ENCODE data around the gene CRAMP1.

CRAMP1 gene

DNA sequence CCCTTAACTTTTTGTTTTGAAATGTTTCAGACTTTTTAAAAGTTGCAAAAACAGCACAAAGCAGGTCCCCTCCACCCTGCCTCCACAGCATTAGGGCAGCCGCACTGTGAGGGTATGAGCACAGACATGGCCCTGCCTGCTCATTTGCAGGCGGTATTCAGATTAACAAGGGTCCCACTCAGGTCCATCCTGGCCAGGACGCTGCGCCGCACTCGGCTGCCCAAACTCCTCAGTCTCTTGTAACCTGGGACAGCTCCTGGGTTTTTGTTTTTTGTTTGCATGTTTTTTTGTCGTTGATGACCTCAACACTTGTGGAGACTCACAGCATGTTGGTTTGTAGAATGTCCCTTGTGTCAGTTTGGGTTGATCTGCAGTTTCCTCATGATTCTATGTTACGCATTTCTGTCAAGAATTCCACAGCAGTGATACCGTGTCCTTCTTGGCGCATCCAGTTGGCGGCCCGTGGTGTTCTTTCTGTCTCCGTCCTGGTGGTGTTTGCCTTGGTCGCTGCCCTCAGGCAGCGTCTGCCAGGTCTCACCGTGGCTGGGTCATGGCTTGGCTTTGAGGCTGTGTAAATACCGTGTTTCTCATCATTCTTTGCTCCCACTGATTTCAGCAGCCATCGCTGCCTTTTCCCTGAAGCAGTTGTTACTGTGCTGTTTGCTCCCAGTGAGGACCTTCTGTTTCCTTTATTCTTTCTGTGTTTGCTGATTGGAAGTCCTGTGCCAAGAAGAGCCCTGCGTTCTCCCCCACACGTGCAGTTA, 18.5 kb downstream of the CRAMP1 start:
- intact Hi-C loops (cut with DNase I) = no loop called here
- no peak for DNase-seq

DNA sequence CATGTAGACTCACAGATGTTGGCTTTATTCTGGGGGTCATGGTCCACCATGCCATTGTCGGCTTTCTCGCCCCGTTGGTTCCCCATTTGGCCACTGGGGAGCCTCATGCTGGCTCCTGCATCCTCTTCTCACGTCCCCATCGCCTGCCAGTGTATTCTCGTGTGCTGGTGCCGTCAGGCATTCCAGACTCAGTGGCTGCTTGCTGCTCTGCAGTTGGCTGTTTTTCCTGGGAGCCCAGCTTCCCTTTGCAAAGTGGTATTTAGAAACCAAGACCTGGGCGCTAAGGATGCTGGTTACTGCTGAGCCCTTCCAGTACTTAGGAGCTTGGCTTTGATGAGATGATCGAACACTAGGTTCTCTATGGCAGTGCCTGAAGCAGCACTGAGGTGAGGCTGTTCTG, 19.1 kb downstream of the CRAMP1 start:
- intact Hi-C loops (cut with DNase I) = no loop called here
- no peak for DNase-seq

DNA sequence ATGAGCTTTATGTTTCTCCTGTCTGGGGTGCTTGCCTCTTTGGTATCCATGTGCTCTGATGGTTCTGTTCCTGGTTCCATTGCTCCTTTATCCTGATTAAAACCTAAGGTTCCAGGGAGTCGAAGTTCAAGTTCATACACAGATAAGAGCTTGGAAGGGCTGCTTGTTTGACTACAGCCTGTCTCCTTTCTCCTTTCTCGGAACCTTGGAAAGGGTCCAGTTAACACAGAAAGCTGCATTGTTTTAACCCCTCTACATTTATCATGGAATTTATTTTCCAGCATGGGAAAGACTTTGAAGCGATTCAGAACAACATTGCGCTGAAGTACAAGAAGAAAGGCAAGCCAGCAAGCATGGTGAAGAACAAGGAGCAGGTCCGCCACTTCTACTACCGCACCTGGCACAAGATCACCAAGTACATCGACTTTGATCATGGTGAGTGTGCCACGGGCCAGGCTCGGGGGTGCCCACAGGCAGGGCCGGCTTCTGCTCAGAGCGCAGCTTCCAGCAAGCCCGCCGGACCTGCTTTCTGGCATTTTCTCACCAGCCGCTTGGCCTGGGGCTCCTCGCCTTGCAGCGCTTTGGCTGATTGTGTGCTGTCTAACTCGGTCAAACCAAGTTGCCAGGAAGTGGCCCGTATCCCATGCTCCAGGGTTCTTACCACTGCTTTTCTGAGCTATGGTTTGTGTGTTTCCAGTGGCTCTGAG, 19.9 kb downstream of the CRAMP1 start:
- DNase-seq = no peak
- intact Hi-C loops (cut with DNase I) = no loop called here

DNA sequence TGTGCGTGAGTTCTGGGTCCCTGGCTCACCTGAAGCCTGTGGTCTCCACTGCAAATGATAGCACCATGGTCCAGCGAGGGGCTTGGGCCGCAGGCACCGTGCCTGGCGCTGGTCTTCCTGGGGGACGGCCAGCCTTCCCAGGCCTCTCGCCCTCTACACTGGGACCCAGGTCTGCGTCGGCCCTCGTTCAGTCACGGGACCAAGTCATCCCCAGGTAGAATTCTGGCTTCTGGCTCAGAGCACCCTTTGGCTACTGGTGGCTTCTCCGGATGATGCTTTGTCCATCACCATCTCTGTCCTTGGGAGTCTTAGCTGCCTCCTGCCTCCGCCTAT, 20.4 kb downstream of the CRAMP1 start:
- no peak for DNase-seq
- intact Hi-C loops (cut with DNase I) = no loop called here

DNA sequence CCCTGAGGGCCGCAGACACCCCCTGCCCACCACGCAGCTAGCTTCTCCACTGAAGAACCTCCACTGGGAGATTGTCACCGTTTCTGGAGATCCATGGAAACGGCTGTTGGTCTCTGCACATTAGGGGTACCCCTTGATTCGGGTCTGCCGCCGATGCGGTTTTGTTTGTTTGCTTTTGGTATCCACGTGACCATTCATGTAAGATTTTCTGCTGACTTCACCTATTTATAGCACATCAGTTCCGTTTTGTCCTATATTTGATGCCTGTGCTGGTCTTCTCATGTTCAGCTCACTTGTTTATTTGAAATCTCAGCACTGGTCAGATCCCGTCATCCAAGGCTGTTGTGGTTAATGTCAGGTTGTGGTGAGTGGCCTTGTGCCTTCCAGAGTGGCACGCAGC, 21.1 kb downstream of the CRAMP1 start:
- intact Hi-C loops (cut with DNase I) = no loop called here
- DNase-seq = no peak

DNA sequence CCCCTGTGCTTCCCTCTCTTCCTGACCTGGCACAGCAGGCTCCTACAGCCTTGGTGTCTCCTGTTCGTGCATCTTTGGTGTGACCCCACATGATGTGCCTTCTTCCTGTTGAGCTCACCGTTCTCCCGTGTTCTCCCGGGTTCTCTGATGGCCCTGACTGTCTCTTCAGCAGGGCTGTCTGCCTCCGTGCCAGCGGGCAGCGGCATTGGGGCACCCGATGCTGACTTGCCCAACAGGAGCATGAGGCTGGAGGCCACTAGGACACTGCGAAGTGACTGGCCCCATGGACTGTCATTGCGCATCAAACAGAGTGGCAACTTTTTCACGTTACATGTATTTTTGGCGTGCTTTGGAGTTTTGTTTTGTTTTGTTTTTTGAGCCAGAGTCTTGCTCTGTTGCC, 22.4 kb downstream of the CRAMP1 start:
- no peak for DNase-seq
- intact Hi-C loops (cut with DNase I) = no loop called here

DNA sequence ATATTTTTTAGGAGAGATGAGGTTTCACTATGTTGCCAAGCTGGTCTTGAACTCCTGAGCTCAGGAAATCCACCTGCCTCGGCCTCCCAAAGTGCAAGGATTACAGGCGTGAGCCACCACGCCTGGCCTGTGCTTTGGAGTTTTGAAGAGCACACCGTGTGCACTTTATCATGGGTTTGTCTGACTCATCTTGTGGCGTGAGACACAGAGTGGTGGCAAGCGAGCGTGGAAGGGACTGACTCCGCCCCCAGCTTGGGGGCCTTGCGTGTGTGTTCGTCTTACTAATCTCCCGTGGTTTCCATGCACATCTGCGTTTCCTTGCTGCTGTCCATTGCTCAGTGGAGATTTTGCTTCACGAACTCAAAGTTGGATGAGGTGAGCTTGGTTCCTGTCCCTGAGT, 22.9 kb downstream of the CRAMP1 start:
- no peak for DNase-seq
- intact Hi-C loops (cut with DNase I) = no loop called here

DNA sequence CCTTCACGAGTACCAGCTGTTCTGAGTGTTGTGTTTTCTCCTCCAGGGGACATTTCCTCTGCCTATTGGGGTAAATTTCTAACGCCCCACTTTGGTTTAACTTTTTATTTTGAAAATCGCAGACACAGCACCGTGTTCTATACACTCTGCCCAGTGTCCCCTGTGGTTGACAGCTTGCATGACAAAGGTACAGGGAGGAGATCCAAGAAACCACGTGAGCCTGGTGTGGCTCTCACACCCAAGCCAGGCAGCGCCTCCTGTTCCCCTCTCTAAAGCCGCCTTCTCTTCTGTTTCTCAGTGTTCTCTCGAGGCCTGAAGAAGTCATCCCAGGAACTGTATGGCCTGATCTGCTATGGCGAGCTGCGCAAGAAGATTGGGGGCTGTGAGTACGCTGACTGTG, 25.4 kb downstream of the CRAMP1 start:
- intact Hi-C loops (cut with DNase I) = no loop called here
- no peak for DNase-seq

DNA sequence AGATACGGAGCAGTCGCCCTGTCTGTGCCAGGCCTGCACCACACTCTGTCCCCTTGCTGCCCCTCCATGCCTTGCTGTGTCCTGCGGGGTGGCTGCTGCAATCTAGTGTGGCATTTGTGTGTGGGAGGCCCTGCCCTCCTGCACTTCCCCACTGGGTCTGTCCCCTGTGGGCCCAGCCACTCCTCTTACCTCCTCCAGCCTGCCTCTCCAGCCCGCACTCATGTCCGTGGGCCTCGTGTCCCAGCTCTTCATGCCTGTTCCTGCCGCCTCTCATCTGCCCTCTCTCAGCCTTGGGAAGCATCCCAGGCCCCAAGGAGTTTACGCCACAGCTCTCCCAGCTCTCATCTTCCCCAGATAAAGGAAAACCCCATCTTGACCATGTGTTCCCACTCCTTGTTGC, 26.6 kb downstream of the CRAMP1 start:
- DNase-seq = peak in 1 of 10 donors; percentile 59
- intact Hi-C loops (cut with DNase I) = no loop called here

DNA sequence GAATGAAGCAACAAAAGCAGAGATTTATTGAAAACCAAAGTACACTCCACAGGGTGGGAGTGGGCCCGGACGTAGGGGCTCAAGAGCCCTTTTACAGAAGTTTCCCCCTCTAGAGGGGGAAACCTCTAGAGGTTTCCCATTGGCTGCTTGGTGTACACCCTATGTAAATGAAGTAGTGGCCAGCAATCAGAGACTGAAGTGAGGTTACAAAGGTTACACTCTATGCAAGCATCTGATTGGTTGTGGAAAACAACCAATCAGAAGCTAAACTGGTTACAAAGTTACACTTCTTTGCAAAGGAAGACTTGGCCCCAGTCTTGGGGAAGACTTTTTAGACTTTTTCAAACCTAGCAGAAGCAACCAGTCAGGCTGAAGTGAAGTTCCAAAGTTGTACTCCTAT, 27.1 kb downstream of the CRAMP1 start:
- no peak for DNase-seq
- intact Hi-C loops (cut with DNase I) = no loop called here

DNA sequence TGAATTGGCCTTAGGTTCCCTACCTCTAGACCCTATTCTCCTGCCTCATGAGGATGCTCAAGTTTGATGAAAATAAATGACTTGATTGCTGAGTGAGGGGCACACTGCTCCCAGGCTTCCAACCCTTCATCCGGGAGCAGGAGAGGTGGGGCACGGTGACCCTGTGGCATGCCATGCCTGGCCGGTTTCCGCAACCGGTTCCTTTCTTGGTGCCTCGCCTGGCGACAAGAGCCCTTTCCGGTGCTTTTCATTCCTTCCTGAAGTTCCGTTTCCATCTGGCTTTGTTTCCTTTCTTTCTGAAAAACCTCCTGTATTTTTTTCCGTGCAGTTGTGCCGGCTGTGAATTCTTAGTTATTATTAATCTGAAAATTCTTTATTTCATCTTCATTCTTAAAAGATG, 27.7 kb downstream of the CRAMP1 start:
- DNase-seq = peak in 1 of 10 donors; percentile 66
- intact Hi-C loops (cut with DNase I) = no loop called here

DNA sequence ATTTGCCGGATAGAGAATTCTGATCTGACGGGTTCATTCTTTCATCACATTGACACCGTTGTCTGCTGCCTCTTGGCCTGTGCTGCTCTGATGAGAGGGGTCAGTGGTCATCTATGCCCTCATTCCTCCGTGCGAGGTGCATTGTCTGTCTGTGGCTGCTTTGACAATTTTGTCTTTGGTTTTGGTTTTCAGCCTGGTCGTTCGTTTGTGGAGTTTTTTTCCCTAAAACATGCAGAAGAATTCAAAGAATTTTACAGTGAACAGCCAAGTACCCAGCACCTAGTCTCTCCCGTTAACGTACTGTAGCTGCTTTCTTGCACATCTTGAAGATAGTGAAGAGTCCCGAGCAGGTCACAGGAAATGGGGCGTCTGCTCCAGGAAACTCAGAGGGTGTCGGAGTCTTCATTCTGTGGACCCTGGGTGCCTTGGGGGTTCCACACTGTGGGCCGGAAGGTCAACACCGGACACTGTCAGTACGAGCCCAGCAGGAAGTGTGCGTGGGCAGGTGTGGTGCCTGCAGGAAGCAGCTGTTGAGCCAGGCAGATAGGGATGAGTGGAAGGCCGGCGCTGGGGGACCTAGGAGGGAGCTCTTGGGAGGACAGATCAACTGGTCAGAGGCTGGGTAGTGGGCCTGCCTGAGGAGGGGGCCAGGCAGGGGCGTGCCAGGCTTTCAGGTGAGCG, 28.2 kb downstream of the CRAMP1 start:
- peak in 1 of 10 donors; percentile 74 for DNase-seq
- intact Hi-C loops (cut with DNase I) = no loop called here

DNA sequence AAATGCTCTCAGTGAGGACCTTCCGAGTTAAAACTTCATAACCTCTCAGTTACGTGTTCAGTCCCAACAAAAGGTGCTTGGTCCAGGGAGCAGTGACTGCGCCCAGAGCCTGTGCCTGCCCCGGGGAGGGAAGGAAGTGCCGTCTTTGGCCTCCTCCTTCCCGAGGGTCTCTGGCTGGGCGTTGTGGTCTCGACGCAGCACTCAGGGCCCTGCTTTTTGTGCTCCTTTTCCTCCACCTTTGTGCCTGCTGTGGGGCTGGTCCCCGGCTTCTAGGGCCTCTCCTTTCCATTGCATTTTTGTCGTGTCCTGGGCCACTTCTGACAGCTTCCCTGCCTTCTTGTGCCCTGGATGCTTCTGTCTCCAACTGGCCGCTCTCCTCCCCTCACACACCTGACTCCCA, 29.1 kb downstream of the CRAMP1 start:
- intact Hi-C loops (cut with DNase I) = no loop called here
- peak in 1 of 10 donors; percentile 68 for DNase-seq

DNA sequence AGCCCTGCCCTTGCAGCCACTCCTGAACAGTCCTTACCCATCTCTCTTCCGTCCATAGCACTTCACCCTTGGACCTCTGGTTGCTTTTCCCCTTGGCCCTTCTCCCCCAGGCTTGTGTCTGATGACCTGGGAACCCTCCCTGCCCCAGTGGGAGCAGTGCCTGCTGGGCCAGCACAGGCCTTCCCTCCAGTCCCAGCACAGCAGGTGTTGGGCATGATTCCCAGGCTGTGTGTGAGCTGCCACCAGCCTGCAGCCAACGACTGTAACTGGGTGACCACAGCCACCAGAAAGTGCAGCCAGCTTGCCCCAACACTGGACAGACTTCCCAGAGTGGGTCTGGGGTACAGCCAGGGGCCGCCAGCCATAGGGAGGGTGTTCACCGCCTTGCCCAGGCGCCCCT, 30.0 kb downstream of the CRAMP1 start:
- peak; percentile 49 to 96 (median 74) for DNase-seq
- intact Hi-C loops (cut with DNase I) = no loop called here

DNA sequence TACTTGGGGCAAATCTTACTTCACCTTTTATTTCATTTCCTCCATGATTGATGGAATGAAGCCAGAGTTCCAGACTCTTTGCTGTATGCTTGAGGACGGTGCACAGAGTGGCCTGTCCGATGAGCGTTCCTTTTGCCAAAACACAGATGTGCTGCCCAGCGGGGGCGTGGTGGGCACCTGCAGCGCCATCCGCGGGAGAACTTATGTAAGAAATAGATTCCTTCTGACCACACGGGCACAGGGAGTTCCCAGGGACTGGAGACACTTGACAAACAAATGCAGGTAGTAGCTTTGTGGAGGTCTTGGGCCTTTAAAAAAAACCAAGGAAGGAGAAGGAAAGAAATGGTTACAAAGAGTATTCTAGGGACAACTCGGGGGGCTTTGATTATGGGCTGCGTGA, 30.6 kb downstream of the CRAMP1 start:
- intact Hi-C loops (cut with DNase I) = no loop called here
- DNase-seq = peak in 1 of 10 donors; percentile 32

DNA sequence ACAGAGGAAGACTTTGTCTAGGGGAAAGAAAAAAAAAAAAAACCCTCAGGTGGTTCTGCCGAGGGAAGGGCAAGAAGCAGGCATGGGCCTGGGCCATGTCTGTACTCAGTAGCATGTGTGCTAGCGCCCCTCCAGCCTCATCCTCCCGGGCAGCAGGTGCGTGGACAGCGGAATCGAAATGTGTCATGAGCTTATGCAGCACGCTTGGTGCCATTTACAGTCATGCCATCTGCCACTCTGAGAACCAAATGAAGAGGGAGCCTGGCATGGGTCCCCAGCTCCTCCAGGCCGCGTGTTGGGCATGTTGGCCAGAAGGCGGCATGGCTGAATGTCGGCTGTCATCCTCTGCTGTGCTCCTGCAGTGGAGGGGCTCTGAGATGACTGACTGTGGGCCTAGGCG, 31.4 kb downstream of the CRAMP1 start:
- DNase-seq = peak in 8 of 10 donors; percentile 21 to 95 (median 58)
- intact Hi-C loops (cut with DNase I) = no loop called here

DNA sequence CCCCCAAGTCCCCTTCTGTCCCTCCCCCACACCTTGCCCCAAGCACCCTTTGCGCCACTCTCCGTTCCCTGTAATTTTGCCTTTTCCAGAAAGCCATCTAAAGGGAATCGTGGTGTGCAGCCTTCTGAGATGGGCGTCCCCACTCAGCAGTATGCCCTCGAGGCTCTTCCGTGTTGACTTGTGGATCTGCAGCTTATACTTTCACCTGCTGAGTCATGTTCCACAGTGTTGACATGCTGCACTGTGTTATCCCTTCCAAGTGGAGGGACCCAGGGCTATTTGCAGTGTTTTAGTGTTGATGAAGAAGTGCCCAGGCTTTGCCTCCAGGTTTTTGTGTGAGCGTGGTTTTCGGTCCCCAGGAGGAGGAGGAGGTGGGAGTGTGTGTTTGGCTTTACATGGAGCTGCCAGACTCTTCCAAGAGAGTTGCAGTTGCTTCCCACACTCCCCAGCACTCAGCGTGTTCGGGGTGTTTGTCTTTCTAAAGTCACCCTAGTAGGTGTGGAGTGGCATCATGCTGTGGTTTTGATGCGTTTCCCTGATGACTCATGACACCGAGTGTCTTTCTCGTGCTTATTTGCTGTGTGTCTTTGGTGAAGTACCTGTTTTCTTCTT, 33.9 kb downstream of the CRAMP1 start:
- intact Hi-C loops (cut with DNase I) = no loop called here
- DNase-seq = peak in 5 of 10 donors; percentile 25 to 89 (median 34)

DNA sequence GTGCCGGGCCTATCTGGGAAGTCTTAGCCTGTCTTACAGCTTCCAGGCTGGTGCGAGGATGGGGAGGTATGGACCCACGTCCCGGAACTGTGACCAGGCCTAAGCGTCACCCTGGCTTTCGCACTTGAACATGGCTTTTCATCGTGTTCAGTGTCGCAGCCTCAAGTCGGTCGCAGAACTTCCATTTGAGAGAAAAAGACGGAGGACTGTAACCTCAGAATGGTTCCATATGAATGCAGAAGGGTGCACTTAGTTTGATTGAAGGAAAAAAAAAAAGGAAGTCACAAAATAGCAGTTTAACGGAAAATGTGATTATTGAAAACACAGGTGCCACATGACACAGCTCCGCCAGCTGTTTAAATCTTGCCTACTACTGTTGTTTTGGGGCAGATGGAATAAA, 35.7 kb downstream of the CRAMP1 start:
- peak in 1 of 10 donors; percentile 52 for DNase-seq
- intact Hi-C loops (cut with DNase I) = no loop called here

DNA sequence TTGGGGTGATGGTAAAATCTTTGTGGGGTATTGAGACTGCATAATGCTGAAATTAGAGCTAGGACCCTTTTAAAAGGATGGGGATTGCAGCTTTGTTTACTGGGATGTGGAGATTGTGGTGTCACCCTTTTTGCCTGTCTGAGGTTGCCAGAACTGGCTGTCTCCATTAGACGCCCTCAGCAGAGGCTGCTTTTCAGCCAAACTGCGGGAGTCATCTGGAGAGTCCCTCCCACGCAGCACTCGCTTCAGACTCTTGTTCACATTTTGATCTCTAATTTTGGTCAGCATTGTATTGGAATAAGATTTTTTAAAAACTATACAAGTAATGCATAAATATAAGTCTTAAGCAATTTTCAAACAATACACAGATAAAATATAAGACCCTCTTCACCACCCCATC, 38.0 kb downstream of the CRAMP1 start:
- intact Hi-C loops (cut with DNase I) = no loop called here
- peak in 7 of 10 donors; percentile 42 to 90 (median 66) for DNase-seq

DNA sequence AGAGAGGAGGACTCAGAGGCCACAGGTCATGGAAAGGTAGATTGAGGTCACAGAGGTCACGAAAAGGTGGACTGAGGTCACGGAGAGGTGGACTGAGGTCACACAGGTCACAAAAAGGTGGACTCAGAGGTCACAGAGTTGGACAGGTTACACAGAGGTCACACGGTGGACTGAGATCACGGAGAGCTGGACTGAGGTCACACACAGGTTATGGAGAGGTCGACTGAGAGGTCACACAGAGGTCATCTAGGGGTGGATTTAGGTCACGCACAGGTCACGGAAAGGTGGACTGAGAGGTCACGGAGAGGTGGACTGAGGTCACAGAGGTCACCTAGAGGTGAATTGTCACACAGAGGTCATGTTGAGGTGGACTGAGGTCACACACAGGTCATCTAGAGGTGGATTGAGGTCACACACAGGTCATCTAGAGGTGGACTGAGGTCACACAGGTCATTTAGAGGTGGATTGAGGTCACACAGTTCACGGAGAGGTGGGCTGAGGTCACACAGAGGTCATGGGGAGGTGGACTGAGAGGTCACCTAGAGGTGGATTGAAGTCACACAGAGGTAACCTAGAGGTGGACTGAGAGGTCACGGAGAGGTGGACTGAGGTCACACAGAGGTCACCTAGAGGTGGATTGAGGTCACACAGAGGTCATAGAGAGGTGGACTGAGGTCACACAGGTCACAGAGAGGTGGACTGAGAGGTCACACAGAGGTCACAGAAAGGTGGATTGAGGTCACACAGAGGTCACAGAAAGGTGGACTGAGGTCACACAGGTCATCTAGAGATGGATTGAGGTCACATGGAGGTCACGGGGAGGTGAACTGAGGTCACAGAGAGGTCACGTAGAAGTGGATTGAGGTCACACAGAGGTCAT, 39.2 kb downstream of the CRAMP1 start:
- peak in 1 of 10 donors; percentile 17 for DNase-seq
- intact Hi-C loops (cut with DNase I) = no loop called here
